Measurements from ENCODE around the gene NABP1. TPM values are rescaled to one million over a fixed set of nuclear protein-coding genes. Genes with fewer than 3 reads are reported as not detected.

NABP1 gene
- polyA plus RNA-seq, 2 of the 4 experiments (the other 2 are of a cell fraction): 21.9 to 22.4 TPM

- Histone ChIP-seq H3K27ac (no peak overlapping the region), H3K9me3 (no peaks in the 10 kb centered on the region), H3K4me3 (no peak overlapping the region), H3K4me2 (no peak overlapping the region), H3K4me1 (no peaks in the 10 kb centered on the region)
- no peak for TF ChIP-seq RNF2 (IDR thresholded peaks at IDR 0.05; ENCODE audit: borderline replicate concordance, low read depth)
- no peak for TF ChIP-seq SMC3 (IDR thresholded peaks at IDR 0.05)
- no peak for TF ChIP-seq ELK1 (IDR thresholded peaks at IDR 0.05; ENCODE audit: low read depth, low read length)
- no peak for TF ChIP-seq PBX3 (IDR thresholded peaks at IDR 0.05)
- TF ChIP-seq EHMT2 (IDR thresholded peaks at IDR 0.05; ENCODE audit: low read depth): no peak
- no peak for TF ChIP-seq HMGXB4 (CRISPR knock-in tag; IDR thresholded peaks at IDR 0.05; ENCODE audit: borderline replicate concordance)
- TF ChIP-seq MAFK (IDR thresholded peaks at IDR 0.05; ENCODE audit: partially characterized antibody): no peak
- POLR2A ChIA-PET: interaction anchor here (4.5 kb wide), 1 partner anchor 13 kb away, joined by 23 read pairs; the partner anchor contains the start of gene NABP1
- FAIRE-seq: no peak
- CTCF ChIA-PET: no interaction called here
- no peak for DNase-seq (ENCODE audit: low read depth in 1 of 2, low spot score in 1 of 2)
- no peak for ATAC-seq
Observed at GRCh38 chr2:191664823-191665677, 12.9 kb upstream of the NABP1 start.

GRCh38 chr2:191666226-191666625, 11.7 kb upstream of the NABP1 start:
- DNase-seq (ENCODE audit: low read depth in 1 of 2, low spot score in 1 of 2): no peak
- no peaks in the 10 kb centered on the region for H3K4me1 ChIP-seq
- no peak overlapping the region for H3K27ac ChIP-seq
- ChIA-PET POLR2A (interaction anchor here (0.9 to 4.5 kb wide), 2 partner anchors 12 to 28 kb away, joined by 3 to 23 read pairs; partner anchors contain the start of gene NABP1), CTCF (interaction anchor here (1.4 kb wide), 1 partner anchor 11 kb away, joined by 3 read pairs; no protein-coding TSS in a partner anchor)
- no peak overlapping the region for H3K4me2 ChIP-seq
- no peak overlapping the region for H3K4me3 ChIP-seq
- H3K9me3 ChIP-seq: no peaks in the 10 kb centered on the region
- FAIRE-seq: no peak
- TF ChIP-seq FOSL2 (IDR thresholded peaks at IDR 0.05) (no peak), FOSL2 (CRISPR knock-in tag; IDR thresholded peaks at IDR 0.05) (no peak), ELK1 (IDR thresholded peaks at IDR 0.05; ENCODE audit: low read depth, low read length) (no peak), RAD21 (conservative IDR thresholded peaks at IDR 0.05 in 1 of 2, IDR thresholded peaks at IDR 0.05 in 1 of 2) (no peak), CTCF (IDR thresholded peaks at IDR 0.05) (no peak), FOXS1 (CRISPR knock-in tag; IDR thresholded peaks at IDR 0.05) (no peak), MAZ (IDR thresholded peaks at IDR 0.05; ENCODE audit: borderline replicate concordance, low read depth, low read length) (no peak), NPAS2 (CRISPR knock-in tag; IDR thresholded peaks at IDR 0.05; ENCODE audit: borderline replicate concordance) (no peak), MAX (IDR thresholded peaks at IDR 0.05) (no peak)
- 72% methylated on average over 4 of the region's 4 CpGs for WGBS (ENCODE audit: missing lambda C conversion rate)
- no peak for ATAC-seq
